GM18498 (cell line): Measurements from ENCODE around the gene LKAAEAR1.

Experiments used
- ATAC-seq: cut with Tn5 transposase; IDR thresholded peaks from one replicate; pipeline ENCODE4 v1.9.1; 2021; ENCODE audit warnings: mild to moderate bottlenecking, moderate library complexity; ENCODE audit not compliant: unreplicated experiment

The LKAAEAR1 gene

DNA sequence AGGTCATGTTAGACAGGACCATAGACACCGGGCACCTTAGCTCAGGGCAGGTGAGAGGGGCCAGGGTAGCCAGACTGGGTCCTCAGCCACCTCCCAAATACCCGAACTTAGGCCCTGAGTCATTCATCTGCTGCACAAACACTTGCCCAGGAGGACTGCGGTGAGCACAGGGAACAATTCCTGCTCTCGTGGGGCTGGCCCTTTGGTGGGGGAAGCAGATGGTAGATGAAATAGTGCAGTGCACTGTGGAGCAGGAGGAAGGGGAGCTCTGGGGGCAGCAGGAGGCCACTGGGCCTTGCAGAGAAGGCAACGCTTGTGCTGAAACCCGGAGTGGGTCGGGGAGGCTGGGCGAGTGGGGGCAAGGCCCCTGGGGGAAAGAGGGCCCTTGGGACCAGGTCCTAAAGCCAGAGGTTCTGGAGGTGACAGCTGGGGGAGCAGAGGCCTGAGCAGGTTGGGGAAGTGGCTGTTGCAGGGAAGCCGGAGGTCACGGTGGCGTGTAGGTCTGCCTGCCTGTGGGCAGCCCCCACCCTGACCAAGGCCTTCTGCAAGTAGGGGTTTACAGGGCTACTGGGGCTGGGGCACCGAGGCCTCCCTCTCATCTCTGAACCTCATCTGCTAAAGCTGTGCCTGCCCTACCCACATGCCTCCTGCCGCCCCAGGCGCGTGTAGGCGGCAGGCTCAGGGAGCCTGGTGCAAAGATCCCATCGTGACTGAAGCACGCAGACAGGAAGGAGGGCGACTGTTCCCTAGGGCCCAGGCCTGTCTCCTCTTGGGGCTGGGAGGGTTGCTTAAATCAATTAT lies 27.8 kb upstream of the LKAAEAR1 start:
- ATAC-seq, result no peak

DNA sequence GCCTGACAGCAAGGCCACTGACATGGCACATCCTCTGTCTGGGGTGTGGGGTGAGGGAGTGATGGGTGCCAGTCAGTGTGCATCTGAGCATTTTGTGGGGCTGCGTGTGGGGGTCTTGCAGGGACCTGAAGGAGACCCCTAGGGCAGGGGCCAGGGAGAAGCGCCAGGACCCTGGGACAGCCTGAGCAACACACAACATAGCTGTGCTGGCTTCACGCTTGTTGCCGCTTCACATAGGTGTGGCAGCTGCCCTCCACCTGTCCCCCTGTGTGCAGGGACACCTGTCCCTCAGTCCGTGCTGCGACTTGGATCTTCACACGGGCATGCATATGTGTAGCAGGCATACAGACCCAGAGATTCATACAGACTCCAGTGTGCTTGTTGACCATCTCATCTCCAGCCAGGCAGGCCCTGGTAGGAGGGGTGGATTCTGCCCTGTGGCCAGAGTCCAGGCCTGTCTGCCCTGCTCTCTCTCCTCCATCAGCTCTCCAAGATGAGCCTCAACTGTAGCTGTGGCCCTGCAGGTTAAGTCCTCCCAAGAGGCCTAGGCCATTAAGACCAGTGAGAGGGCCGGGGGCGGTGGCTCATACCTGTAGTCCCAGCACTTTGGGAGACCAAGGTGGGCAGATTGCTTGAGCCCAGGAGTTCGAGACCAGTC lies 26.3 kb upstream of the LKAAEAR1 start:
- no peak for ATAC-seq

DNA sequence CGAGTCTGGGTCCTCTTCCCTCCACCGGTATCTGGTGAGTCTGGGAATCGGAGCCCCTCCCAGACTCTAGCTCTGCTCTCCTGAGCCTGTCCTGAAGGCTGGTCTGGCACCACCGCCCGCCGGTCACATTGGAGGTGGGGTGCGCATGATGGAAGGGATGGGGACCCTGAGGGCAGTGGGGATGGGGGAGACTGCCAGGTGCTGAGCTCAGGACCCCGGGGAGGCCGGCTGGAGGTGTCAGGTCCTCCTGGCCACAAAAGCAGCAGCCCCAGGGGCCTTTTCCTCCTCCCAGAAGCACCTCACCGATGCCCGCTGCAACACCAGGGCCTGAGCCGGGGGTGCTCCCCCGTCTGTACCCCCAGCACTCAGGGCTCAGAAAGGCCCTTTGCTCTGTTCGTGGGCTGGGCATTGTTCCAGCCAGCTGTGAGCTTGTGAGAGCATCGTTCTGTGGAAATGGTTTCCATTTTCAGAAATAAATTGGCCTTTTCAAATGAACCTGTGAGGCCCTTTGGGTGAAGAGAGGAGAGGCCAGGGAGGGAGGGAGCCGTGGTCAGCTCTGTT lies 25.7 kb upstream of the LKAAEAR1 start:
- ATAC-seq, result no peak

DNA sequence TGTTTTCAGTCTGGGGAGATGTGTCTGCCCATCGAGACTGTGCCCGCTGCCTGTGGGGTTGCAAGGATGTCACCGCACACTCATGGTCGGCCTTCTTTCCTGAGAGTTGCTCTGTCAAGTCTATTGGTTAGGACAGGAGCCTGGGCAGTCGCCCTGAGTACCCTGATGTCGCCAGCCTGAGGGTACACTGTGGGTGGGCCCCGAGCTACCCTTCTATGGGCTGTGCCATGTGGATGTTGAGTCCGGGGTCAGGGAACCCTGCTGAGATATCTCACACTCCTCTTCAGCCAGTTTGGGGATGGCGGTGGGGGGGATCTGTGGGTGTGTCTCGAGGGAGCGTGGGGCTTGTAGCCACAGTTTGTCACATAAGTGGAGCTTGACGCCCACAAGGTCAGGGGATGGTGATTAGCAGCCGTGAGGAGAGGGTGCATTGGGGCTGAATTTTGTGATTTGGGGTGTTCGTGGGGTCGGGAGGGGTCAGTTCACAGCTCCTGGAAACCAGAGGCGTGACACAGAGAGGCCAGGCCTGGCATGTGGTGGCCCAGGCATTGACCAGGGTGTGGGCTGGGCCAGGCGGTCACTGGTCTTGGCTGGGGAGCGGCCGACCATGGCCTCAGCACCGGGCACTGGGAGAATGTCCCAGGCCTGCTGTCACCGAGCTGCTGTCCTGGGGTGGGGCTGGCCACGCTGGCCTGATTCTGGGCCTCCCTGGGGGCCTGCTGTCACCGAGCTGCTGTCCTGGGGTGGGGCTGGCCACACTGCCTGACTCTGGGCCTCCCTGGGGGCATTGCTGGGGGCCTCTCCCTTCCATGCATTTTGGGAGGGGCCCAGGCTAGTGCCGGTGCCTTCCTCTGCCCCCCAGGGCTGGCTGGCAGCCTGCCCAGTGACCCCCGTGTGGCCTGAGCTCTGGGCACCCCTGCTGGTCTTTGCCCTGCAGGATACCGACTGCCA lies 24.8 kb upstream of the LKAAEAR1 start:
- no peak for ATAC-seq

DNA sequence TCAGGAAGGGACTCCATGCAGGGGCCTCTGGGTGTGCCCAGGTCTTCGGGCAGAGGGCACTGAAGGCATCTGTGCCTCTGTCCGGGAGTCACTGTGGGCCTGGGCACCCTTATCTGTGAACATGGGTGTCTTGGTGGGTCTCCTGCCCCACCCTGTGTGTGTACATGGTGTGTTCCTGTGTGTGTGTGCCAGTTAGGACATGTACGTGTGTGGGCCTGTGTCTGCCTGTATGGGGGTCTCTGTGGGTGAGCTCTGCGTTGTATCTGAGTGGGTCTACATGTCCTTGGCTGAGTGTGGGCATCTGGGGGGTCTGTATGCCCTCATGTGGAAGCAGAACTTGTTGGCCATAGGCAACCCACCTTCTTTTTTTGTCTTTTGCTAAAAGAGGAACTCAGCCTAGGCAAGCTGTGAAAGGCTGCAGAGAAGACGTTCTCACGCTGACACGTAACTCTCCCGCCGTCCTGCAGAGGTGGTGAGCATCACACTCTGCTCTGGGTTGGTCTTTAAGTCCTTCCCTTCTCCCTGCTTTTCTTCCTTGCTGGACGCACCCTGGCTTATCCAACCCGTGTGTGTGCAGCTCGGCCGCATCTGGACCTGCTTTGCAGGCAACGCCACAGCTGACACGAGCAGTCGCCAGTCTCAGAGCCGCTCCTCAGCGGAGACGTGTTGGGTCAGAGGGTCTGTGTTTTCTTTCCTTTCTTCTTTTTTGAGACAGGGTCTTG lies 23.7 kb upstream of the LKAAEAR1 start:
- no peak for ATAC-seq

DNA sequence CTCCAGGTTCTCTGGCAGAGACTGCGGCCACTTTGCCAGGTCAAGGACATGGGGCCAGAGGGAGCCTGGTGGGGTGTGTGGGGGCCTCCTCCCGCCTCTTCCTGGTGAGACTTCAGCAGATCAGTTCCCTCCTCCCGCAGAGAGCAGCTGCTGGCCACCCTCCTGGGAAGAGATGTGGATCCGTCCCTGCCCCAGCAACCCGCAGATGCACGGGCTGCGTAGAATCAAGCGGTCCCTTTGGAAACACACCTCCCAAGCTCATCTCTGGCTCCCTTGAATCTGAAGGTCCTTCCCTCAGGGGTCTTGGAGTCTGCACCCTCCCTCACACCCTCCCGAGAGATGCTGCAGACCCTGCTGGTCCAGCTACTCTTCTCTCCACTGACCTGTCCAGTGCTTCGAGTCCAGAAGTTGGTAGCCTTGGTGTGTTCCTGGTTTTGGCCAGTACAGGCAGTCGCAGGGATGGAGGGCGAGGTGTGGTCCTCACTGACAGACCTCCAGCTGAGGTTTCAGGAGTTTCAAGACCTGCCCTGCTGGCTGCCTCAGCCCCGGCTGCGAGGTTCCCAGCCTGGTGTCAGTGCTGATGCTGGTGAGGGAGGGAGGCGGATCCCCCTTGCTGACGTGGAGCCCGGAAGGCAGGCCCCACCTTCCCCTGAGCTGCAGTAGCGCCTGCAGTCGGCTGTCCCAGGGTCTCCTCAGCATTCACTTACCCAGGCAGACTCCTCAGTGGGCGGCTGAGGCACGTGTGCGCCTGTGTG lies 23.0 kb upstream of the LKAAEAR1 start, which contains the start of gene NPBWR2:
Gene NPBWR2, minus strand, starts transcription at position 585 of the 755 bp plus-strand sequence. CDS start 734 bp downstream, outside the sequence.
- no peak for ATAC-seq

DNA sequence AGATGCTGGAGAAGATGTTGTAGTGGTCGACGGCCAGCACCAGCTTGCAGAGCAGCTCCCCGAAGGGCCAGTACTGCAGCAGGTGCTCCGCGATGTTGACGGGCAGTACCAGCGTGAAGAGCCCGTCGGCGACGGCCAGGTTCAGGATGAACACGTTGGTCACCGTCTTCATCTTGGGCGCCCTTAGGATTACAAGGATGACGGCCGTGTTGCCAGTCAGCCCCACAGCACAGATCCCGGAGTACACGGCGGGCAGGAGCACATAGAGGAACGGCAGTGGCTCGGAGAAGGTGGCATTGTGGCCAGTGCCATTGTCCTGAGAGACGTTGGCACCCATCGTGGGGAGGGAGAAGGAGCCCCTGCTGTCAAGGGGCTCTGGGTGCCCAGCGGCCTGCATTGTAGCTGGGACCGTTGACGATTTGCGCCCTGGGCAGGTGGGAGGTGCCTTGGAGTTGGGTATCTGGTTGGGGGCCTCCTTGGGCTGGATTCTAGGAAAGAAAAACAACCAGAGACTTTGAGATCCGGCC lies 22.3 kb upstream of the LKAAEAR1 start:
- no peak for ATAC-seq

DNA sequence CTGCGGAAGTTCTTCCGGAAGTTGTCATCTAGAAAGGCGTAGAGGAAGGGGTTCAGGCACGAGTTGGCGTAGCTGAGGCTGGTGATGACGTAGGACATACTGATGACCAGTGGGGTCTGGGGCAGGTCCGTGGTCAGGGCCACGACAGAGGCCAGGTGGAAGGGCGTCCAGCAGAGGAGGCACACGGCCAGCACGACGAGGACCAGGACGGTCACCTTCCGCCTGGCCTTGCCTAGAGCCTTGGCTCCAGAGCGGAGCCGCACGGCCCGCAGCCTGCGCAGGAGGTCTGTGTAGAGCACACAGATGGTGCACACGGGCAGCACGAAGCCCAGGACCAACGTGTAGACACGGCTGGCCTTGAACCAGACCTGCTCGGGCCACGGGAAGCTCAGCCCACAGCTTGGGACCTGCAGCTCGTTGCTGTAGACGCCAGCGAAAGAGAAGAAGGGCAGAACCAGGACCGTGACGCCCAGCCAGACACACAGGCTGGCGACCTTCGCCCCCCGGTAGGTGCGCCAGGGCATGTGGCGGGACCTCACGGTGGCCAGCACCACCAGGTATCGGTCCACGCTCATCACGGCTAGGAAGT lies 21.7 kb upstream of the LKAAEAR1 start:
- ATAC-seq, result no peak

DNA sequence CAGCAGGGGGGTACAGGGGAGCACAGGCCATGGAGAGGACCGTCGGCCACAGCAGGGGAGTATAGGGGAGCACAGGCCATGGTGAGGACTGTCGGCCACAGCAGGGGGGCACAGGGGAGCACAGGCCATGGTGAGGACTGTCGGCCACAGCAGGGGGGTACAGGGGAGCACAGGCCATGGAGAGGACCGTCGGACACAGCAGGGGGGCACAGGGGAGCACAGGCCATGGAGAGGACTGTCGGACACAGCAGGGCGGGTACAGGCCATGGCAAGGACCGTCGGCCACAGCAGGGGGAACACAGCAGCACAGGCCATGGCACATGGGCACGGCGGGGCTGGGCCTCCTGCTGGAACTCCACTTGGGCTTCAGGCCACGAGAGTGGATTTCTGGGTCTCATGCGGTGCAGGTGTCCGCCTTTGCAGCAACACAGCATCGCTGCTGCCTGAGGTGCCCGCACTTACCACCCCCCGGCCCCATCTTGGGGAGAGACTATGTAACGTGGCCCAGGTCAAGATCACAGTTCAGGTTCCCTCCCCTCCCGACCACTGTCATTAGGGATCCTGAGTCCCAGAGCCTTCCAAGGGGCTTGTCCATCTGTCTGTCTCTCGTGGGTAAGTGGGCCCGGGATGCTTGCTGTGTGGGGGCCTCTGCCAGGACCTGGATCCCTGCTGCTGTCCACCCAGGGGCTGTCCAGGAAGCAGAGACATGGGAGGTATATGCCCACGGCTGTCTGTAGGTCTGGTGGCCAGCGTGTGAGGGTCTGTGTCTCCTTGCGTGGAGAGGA lies 20.7 kb upstream of the LKAAEAR1 start:
- no peak for ATAC-seq

DNA sequence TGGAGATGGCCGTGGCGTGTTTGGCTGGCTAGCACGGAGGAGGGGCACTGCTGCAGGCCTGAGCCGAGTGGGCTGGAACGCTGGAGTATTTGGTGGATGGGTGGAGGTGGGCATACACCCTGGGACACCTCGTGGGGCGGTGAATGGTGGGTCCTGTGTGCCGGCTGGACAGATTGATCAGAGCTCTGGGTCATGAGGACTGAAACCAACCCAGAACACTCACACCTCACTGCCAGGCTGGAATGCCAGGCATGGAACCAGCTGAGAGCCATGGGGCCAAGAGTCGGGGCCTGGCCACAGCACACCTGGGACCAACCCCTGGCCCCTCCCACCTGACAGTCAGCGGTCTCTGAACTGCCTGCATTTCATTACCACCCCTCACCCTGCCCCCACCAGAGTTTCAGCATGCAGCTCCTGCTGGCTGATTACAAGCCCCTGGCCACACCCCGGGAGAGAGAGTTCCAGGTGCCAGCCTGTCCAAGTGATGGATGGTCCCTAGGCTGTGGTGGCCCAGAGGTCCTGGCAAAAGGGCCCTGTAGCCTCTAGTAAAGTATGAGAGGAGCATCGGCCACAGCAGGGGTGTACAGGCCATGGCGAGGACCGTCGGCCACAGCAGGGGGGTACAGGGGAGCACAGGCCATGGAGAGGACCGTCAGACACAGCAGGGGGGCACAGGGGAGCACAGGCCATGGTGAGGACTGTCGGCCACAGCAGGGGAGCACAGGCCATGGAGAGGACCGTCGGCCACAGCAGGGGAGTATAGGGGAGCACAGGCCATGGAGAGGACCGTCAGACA lies 19.9 kb upstream of the LKAAEAR1 start:
- ATAC-seq, result no peak

DNA sequence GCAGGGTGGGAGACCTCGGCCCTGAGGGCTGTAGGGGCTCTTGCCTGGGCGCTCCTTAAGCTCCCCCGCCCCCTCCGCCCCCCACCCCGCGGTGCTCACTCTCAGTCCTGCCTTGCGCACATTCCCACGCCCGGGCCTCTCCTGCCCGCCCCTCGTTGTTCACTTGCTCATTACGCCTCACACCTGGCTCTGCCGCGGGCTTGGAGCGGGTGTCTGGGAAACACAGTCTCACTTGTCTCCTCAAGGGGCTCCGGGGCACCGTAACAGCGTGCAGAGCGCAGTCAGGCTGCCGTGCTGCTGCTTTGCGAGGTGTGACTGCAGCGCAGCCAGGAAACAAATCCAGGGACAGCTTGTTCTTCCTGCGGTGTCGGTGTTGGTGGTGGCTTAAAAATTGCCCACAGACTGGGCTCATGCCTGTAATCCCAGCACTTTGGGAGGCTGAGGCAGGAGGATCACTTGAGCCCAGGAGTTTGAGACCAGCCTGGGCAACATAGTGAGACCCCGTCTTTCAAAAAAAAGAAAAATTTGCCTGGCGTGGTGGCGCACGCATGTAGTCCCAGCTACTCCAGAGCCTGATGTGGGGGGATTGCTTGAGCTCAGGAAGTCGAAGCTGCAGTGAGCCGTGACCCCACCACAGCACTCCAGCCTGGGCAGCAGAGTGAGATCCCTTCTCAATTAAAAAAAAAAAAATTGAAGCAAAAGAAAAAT lies 18.6 kb upstream of the LKAAEAR1 start:
- ATAC-seq, result no peak

DNA sequence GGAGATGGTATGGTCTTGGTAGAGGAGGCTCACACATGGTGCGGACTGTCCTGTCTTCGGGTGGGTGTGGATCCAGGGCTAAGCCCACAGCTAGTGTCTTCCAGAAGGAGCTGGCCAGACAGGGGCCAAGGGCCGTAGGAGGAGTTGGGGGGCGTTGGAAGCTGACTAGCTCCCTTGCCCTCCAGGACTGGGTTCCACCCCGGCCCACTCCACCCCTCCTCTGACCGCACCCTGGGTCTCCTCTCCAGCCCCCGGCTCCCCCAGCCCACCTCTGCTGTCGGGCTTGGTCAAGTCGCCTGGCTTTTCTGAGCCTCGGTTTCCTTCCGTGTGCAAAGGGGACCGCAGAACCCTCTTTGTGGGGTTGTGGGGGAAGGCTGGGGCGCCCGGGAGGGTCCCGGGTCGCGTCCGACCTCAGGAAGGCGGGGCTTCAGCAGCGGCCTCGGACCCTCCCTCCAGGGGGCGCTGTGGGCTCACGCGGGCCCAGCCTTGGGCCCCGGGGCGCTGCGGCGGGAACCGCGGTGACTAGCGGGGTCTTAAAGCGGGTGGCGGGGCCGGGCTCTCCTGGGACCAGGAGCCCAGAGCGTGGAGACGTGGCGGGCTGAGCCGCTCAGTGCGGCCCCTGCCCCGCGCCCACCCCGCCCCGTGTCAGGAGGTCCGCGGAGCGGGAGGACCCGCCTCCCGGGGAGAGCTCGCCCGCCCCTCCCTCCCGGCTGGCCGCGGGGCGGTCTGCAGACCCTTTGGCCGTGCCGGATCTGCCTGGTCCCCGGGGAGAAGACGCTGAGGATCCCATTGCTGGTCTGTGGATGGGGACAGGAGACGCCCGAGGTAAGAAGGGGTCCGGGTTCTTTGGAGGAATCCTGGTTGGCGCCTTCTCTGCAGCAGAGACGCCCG lies 17.8 kb upstream of the LKAAEAR1 start:
- no peak for ATAC-seq

DNA sequence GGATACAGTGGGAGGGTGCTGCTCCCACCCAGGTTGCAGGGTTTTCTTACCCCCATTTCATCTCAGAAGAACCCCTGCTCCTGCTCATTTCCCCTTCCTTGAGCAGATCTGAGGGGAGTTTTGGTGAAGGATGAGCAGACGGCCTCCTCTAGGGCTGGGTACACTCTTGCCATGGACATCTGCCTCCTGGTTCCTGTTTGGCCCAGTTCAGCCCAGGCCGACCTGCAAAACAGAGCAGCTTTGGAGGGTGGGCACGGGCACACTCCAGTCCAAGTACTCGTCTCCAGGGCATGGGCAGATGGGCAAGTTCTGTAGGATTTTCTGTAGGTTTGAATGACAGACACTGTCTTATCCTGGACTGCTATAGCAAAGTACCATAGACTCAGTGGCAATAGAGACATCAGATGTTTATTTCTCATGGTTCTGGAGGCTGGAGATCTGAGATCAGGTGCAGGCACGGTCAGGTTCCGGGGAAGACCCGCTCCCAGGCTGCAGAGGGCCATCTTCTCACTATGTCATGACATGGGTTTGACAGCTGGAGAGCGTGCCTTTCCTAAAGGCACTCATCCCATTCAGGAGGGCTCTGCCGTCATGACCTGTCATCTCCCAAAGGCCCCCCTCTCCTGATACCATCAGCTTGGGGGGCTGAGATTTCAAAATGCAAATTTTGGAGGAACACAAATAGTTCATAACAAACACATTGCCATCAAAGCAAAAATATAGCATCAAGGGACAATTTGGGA lies 16.9 kb upstream of the LKAAEAR1 start:
- ATAC-seq, result no peak

DNA sequence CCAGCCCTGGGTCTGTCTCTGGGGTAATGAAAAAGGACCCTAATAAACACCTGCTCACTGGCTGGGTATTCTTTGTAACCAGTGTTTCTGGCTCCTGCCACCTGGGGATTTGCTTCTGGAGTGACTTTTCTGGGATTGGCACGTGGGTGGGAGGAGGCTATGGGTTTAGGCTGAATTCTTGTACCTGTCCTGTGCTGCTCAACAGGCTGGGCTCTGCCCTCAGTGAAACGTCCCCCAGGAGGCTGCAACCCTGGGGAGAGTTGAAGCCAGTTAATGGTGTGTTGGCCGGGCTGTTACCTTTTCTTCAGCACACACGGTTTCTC lies 16.3 kb upstream of the LKAAEAR1 start:
- ATAC-seq, result no peak

DNA sequence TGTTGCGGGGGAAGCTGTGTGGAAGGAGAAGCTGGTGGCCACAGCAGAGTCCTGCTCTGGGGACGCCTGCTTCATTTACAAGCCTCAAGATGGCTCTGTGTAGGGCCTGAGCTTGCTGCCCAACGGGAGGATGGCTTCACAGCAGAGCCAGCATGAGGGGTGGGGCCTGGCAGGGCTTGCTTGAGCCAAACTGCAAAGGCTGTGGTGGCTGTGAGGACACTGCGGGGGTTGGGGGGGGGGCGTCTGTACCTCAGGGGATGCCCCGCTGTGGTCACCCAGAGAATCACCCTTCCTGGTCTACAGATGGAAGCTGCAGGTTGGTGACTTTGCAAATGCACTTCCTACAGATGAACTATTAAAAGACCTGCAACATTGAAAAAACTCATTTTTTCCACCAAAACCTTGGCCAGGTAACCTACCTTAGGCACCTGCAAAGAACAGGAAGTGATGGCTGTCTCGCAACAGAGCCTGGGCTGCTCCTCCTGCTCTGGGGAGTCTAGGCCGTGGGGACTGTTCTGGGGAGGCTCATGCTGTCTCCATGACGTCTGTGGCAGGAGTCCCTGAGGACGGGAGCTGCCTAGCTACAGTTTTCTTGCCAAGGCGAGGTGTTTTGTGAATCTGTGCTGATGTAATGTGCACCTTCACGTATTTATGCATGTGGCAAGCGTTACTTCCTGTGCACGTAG lies 15.8 kb upstream of the LKAAEAR1 start:
- ATAC-seq, result no peak
